Measurements from ENCODE around the gene IFTAP.
A peak's percentile ranks its signal among the peaks of the same experiment; 100 is the strongest.

DNA sequence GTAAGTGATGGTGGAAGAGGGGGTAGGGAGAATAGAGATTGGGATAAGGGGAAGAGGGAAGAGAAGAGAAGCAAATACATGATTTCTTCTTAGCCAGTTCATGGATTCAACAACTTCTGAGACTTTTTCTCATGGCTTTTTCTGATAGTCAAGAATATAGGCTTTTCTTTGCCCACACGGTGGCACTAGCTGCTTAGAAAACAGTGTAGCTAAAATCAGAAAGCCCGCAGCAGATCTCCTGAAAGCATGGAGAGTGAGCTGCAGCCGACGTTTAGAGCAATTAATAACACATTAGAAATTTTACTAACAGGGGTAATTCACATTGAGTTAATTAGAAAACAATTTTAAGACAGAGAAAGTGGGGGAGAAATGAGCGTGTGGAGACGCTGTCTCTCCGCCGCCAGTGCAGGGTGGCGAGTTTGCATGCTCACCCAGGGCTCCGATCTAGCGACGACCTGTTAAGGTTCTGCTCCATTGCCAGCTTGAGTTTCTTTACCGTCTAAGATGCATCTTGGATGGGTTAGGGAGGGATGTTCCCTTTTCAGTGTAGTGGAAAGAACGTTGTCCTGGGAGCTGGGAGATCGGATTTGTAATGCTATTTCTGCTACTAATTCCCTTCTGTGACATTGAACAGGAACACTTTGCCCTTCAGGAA lies 29.8 kb upstream of the IFTAP start:
- TF ChIP-seq POLR2A (IDR thresholded peaks at IDR 0.05) (no peak), CTCF (IDR thresholded peaks at IDR 0.05) (peak in 2 of 3 donors; percentile 30 to 33), EP300 (IDR thresholded peaks at IDR 0.05) (no peak)

Data from ovary (tissue), 3 donors.